ENCODE results near the gene CCDC7. TPM values are rescaled to one million over a fixed set of nuclear protein-coding genes. Genes with fewer than 3 reads are reported as not detected.
"Not testable (repeated sequence)": the region's sequence is repeated elsewhere in the genome, so short reads cannot be mapped to it uniquely, and the experiment has no call there.

The CCDC7 gene
- total and polyA plus RNA-seq, 10 of the 15 experiments (the other 5 are each of a cell fraction or from before 2014, with no cell fraction given) = 1.8 to 5.6 (median 3.4) TPM

DNA sequence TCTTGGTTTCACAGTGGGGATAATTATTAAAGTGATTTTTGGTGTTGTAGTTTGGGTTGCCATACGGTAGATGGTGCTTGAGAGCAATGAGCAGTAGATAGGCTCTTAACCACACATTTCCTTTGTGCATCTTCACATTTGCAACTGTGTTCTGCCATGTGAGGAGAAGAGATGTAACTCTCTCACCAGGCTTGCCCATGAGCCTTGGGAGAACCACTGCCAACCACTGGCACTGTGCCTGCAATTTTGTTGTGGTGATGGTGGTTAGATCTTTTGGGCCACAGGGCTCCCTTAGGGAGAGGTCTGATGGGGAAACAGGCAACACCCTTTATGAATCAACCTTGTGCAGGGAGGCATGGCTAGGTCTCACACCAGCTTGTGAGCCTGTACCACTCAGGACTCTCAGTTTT, 204.3 kb downstream of the CCDC7 start (continued):
- no peak for TF ChIP-seq HSF1 (IDR thresholded peaks at IDR 0.05; ENCODE audit: low read depth, low read length)
- no peak for TF ChIP-seq TCF3 (IDR thresholded peaks at IDR 0.05; ENCODE audit: borderline replicate concordance, insufficient read depth, low read depth, low read length)
- TF ChIP-seq EGR1 (IDR thresholded peaks at IDR 0.05; ENCODE audit: borderline replicate concordance in 1 of 2, low read depth in 2 of 2, low read length in 2 of 2) = no peak
- TF ChIP-seq ZZZ3 (IDR thresholded peaks at IDR 0.05; ENCODE audit: control insufficient read depth, insufficient read length, low read depth) = no peak

DNA sequence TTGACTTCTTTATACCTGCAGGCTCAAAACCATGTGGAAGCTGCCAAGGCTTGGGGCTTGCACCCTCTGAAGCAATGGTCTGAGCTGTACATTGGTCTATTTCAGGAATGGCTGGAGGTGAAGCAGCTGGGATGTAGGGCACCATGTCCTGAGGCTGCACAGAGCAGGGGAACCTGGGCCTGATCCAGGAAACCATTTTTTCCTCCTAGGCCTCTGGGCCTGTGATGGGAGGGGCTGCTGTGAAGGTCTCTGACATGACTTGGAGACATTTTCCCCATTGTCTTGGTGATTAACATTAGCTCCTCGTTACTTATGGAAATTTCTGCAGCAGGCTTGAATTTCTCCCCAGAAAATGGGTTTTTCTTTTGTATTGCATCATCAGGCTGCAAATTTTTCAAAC, 211.5 kb downstream of the CCDC7 start:
- H3K79me2 ChIP-seq (ENCODE audit: control insufficient read depth, insufficient read depth, low read length); H3K9me3 ChIP-seq (replicated peaks; ENCODE audit: control insufficient read depth, insufficient read depth, low read length); H3K4me1 ChIP-seq (ENCODE audit: control insufficient read depth, insufficient read depth, low read length); intact Hi-C loops (cut with micrococcal nuclease; ENCODE audit: unreplicated experiment); H3K27ac ChIP-seq (ENCODE audit: control insufficient read depth, insufficient read depth); in situ Hi-C loops (cut with MboI); BruUV-seq (replicated peaks); H3K9ac ChIP-seq (ENCODE audit: control insufficient read depth, insufficient read depth, low read length); H2AFZ ChIP-seq (ENCODE audit: control insufficient read depth, low read depth, low read length); CTCF ChIA-PET; H3K4me2 ChIP-seq (ENCODE audit: control insufficient read depth, insufficient read depth); DNase-seq (ENCODE audit: low read depth, low spot score); H3K27me3 ChIP-seq (replicated peaks in 1 of 2; ENCODE audit: control insufficient read depth in 2 of 2, insufficient read depth in 2 of 2, low read length in 1 of 2); FAIRE-seq; ATAC-seq; POLR2A ChIA-PET; H3K36me3 ChIP-seq (ENCODE audit: control insufficient read depth in 2 of 2, insufficient read depth in 2 of 2, low read length in 1 of 2); RAD21 ChIA-PET (ENCODE audit: unreplicated experiment); H4K20me1 ChIP-seq (ENCODE audit: control insufficient read depth, insufficient read depth); H3K4me3 ChIP-seq: not testable (repeated sequence)
- 0% methylated on average over 1 of the region's 1 CpG for WGBS (ENCODE audit: insufficient coverage, insufficient replicate concordance, low lambda C conversion rate, missing lambda C conversion rate)
- SMC1A ChIA-PET (ENCODE audit: uncharacterized antibody, unreplicated experiment) = interaction anchor here (0.6 kb wide), 1 partner anchor 134 kb away, joined by 4 read pairs; no protein-coding TSS in a partner anchor

DNA sequence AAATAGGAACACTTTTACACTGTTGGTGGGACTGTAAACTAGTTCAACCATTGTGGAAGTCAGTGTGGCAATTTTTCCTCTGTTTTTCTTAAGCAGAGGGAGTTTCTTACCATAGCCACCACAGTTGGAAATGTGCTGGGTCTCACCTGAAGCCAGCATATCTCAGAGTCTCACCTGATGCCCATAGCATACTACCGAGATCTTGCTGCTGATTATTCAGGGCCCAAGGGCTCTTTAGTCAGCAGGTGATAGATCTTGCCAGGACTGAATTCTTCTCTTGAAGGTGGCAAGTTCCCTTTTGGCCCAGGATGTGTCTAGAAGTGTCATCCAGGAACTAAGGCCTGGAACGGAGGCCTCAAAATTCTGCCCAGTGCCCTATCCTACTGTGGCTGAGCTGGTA, 215.4 kb downstream of the CCDC7 start:
- Histone ChIP-seq H3K79me2 (ENCODE audit: control insufficient read depth, insufficient read depth, low read length) (no peaks in the 10 kb centered on the region), H3K27me3 (replicated peaks in 1 of 2; ENCODE audit: control insufficient read depth in 2 of 2, insufficient read depth in 2 of 2, low read length in 1 of 2) (no peaks in the 10 kb centered on the region), H3K36me3 (ENCODE audit: control insufficient read depth in 2 of 2, insufficient read depth in 2 of 2, low read length in 1 of 2) (no peaks in the 10 kb centered on the region), H3K4me2 (ENCODE audit: control insufficient read depth, insufficient read depth) (no peak overlapping the region), H3K4me1 (ENCODE audit: control insufficient read depth, insufficient read depth, low read length) (no peaks in the 10 kb centered on the region), H4K20me1 (ENCODE audit: control insufficient read depth, insufficient read depth) (no peaks in the 10 kb centered on the region), H3K27ac (ENCODE audit: control insufficient read depth, insufficient read depth) (no peak overlapping the region), H3K9ac (ENCODE audit: control insufficient read depth, insufficient read depth, low read length) (no peak overlapping the region), H2AFZ (ENCODE audit: control insufficient read depth, low read depth, low read length) (no peak overlapping the region), H3K9me3 (replicated peaks; ENCODE audit: control insufficient read depth, insufficient read depth, low read length) (no peaks in the 10 kb centered on the region; the same call in 2 of the 3 replicates), H3K4me3 (no peak overlapping the region)
- TF ChIP-seq CEBPZ (IDR thresholded peaks at IDR 0.05; ENCODE audit: low read depth, low read length) (no peak), LARP7 (IDR thresholded peaks at IDR 0.05) (no peak), FOS (IDR thresholded peaks at IDR 0.05; ENCODE audit: borderline replicate concordance, extremely low read depth, insufficient read length) (no peak)
- in situ Hi-C loops (cut with MboI) (no loop called here), intact Hi-C loops (cut with micrococcal nuclease; ENCODE audit: unreplicated experiment) (no loop called here)
- BruUV-seq (replicated peaks) = no TSS peak
- 67% methylated on average over 2 of the region's 2 CpGs for WGBS (ENCODE audit: insufficient coverage, insufficient replicate concordance, low lambda C conversion rate, missing lambda C conversion rate)
- FAIRE-seq = no peak
- DNase-seq (ENCODE audit: low read depth, low spot score) = no peak
- ChIA-PET RAD21 (ENCODE audit: unreplicated experiment) (no interaction called here), CTCF (no interaction called here), POLR2A (no interaction called here), SMC1A (ENCODE audit: uncharacterized antibody, unreplicated experiment) (no interaction called here)
- no peak for ATAC-seq
